Brain microvascular endothelial cell (primary cell): ENCODE data around the gene STAT5B.
A peak's percentile ranks its signal among the peaks of the same experiment; 100 is the strongest.
"Not testable (repeated sequence)": the region's sequence is repeated elsewhere in the genome, so short reads cannot be mapped to it uniquely, and the experiment has no call there.

Source experiments
- DNase-seq: peaks from one replicate; pipeline ENCODE4 v3.0.0-alpha.2; 2020
- H3K27ac ChIP-seq: fragments of 250-450 bp; sonication (Bioruptor Pico); 2 replicates; pipeline ENCODE4 v1.5.1; 2020; ENCODE audit warnings: mild to moderate bottlenecking, moderate library complexity
- H3K27me3 ChIP-seq: fragments of 250-450 bp; sonication (Bioruptor Pico); replicated peaks from 2 replicates; pipeline ENCODE4 v1.5.1; 2020; ENCODE audit warnings: mild to moderate bottlenecking
- H3K36me3 ChIP-seq: fragments of 250-450 bp; sonication (Bioruptor Pico); replicated peaks from 2 replicates; pipeline ENCODE4 v1.5.1; 2020; ENCODE audit warnings: mild to moderate bottlenecking
- H3K4me3 ChIP-seq: 2 replicates; pipeline ENCODE4 v1.5.1; 2011; ENCODE audit warnings: low read depth, mild to moderate bottlenecking, control low read depth, low read length, moderate library complexity
- in situ Hi-C: cut with HindIII; loops from 2 replicates; pipeline ENCODE4 v1.10.0; 2017; ENCODE audit warnings: low sequenced_read_pairs, low pct_ligation_motif_present
- TF ChIP-seq, protein P1 (sequence below): IDR thresholded peaks from 2 replicates; pipeline ENCODE4 v1.5.1; 2011; ENCODE audit warnings: low read depth, mild to moderate bottlenecking, moderate library complexity, low read length, control low read depth, inconsistent platforms; ENCODE audit errors: missing control alignments

STAT5B gene

DNA sequence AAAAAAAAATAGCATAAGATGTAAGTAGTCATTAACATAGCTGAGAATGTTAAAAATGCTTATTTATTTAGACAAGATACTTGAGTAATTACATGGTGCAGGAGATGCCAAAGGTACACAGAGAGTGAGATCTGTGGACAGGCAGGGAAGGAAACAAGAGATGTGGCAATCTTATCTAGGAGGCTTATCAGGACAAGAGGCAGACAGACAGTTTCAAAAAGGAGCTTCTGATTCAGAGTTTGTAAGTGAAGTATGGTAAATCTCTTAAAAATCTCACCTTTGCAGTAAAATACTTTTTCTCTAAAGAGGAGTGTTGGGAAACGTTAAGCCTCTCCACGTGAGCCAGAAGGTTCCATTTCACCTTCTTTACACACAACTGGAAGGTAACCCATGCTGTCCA lies 62.0 kb downstream of the STAT5B start:
- in situ Hi-C loops: no loop called here
- Histone ChIP-seq H3K36me3 (peaks cover 48% of the 10 kb centered on the region), H3K4me3 (no peak overlapping the region), H3K27me3 (no peaks in the 10 kb centered on the region), H3K27ac (no peak overlapping the region)
- no peak for DNase-seq
- TF ChIP-seq, protein P1, sequence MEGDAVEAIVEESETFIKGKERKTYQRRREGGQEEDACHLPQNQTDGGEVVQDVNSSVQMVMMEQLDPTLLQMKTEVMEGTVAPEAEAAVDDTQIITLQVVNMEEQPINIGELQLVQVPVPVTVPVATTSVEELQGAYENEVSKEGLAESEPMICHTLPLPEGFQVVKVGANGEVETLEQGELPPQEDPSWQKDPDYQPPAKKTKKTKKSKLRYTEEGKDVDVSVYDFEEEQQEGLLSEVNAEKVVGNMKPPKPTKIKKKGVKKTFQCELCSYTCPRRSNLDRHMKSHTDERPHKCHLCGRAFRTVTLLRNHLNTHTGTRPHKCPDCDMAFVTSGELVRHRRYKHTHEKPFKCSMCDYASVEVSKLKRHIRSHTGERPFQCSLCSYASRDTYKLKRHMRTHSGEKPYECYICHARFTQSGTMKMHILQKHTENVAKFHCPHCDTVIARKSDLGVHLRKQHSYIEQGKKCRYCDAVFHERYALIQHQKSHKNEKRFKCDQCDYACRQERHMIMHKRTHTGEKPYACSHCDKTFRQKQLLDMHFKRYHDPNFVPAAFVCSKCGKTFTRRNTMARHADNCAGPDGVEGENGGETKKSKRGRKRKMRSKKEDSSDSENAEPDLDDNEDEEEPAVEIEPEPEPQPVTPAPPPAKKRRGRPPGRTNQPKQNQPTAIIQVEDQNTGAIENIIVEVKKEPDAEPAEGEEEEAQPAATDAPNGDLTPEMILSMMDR: no peak

GRCh38 chr17:42212382-42212781 lies 63.8 kb downstream of the STAT5B start:
- no peak for DNase-seq
- H3K4me3 ChIP-seq: no peak overlapping the region
- TF ChIP-seq, protein P1: no peak
- no peak overlapping the region for H3K27ac ChIP-seq
- H3K27me3 ChIP-seq: no peaks in the 10 kb centered on the region
- in situ Hi-C loops: no loop called here
- peaks cover 46% of the 10 kb centered on the region for H3K36me3 ChIP-seq

- DNase-seq, in situ Hi-C loops: not testable (repeated sequence)
- H3K36me3 ChIP-seq: peaks cover 44% of the 10 kb centered on the region
These were observed 64.3 kb downstream of the STAT5B start for GRCh38 chr17:42211921-42212341.

GRCh38 chr17:42210046-42210445 lies 66.1 kb downstream of the STAT5B start:
- TF ChIP-seq, protein P1: no peak
- no peak overlapping the region for H3K27ac ChIP-seq
- in situ Hi-C loops: no loop called here
- no peak overlapping the region for H3K4me3 ChIP-seq
- H3K36me3 ChIP-seq: peaks cover 50% of the 10 kb centered on the region
- no peaks in the 10 kb centered on the region for H3K27me3 ChIP-seq
- DNase-seq: no peak

More at GRCh38 chr17:42211921-42212341, 64.3 kb downstream of the STAT5B start:
- H3K27me3 ChIP-seq, H3K27ac ChIP-seq, H3K4me3 ChIP-seq: not testable (repeated sequence)

DNA sequence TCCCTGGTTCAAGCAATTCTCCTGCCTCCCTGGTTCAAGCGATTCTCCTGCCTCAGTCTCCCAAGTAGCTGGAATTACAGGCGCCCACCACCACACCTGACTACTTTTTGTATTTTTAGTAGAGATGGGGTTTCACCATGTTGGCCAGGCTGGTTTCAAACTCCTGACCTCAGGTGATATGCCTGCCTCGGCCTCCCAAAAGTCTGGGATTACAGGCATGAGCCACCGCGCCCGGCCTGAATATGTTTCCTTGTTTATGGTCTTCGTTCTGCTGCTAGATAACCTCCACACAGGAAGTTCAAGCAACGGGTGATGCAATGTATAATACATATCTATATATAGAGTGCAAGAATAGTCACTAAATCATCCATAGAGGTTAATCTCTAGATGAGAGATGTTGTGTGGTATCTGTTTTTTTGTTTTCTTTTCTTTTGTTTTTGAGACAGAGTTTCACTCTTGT lies 70.0 kb downstream of the STAT5B start:
- in situ Hi-C loops, H3K27me3 ChIP-seq, H3K4me3 ChIP-seq: not testable (repeated sequence)
- Histone ChIP-seq H3K27ac (peak overlapping the region; percentile 30), H3K36me3 (peaks cover 53% of the 10 kb centered on the region)
- peak; percentile 3 for DNase-seq

GRCh38 chr17:42203354-42203753 lies 72.8 kb downstream of the STAT5B start:
- Histone ChIP-seq H3K27ac (no peak overlapping the region), H3K36me3 (peaks cover 52% of the 10 kb centered on the region), H3K27me3 (no peaks in the 10 kb centered on the region), H3K4me3 (no peak overlapping the region)
- DNase-seq: no peak
- in situ Hi-C loops: no loop called here
- TF ChIP-seq, protein P1: no peak

GRCh38 chr17:42202696-42203095 lies 73.5 kb downstream of the STAT5B start:
- in situ Hi-C loops: no loop called here
- H3K36me3 ChIP-seq: peaks cover 50% of the 10 kb centered on the region
- no peaks in the 10 kb centered on the region for H3K27me3 ChIP-seq
- H3K4me3 ChIP-seq: no peak overlapping the region
- H3K27ac ChIP-seq: no peak overlapping the region
- no peak for DNase-seq
- TF ChIP-seq, protein P1: no peak
